ENCODE results near the gene ANKS1B. TPM values are rescaled to one million over a fixed set of nuclear protein-coding genes. Genes with fewer than 3 reads are reported as not detected.

The ANKS1B gene
- total RNA-seq, 4 donors from 2014 or later: 16.6 to 62.6 (median 40.2) TPM

- H3K9me3 ChIP-seq: no peaks in the 10 kb centered on the region
- DNase-seq: no peak
- H3K27me3 ChIP-seq: no peaks in the 10 kb centered on the region
- H3K4me1 ChIP-seq: no peaks in the 10 kb centered on the region
- no peaks in the 10 kb centered on the region for H3K36me3 ChIP-seq
- H3K4me3 ChIP-seq: no peak overlapping the region
- TF ChIP-seq CTCF (IDR thresholded peaks at IDR 0.05): no peak
- no peak for TF ChIP-seq POLR2A (IDR thresholded peaks at IDR 0.05)
- intact Hi-C loops (cut with DNase I; ENCODE audit: low total_unique reads): no loop called here
- no peak overlapping the region for H3K27ac ChIP-seq
These were observed 1188.0 kb downstream of the ANKS1B start for GRCh38 chr12:98796745-98797144.

- no peak overlapping the region for H3K27ac ChIP-seq
These were observed 1191.6 kb downstream of the ANKS1B start for GRCh38 chr12:98793121-98793520.

GRCh38 chr12:98791406-98791805 lies 1193.3 kb downstream of the ANKS1B start:
- H3K27me3 ChIP-seq: no peaks in the 10 kb centered on the region
- no peak overlapping the region for H3K27ac ChIP-seq
- TF ChIP-seq CTCF (IDR thresholded peaks at IDR 0.05) (no peak), POLR2A (IDR thresholded peaks at IDR 0.05) (no peak)
- DNase-seq: no peak
- H3K4me3 ChIP-seq: no peak overlapping the region
- intact Hi-C loops (cut with DNase I; ENCODE audit: low total_unique reads): no loop called here
- no peaks in the 10 kb centered on the region for H3K9me3 ChIP-seq
- H3K36me3 ChIP-seq: no peaks in the 10 kb centered on the region
- no peaks in the 10 kb centered on the region for H3K4me1 ChIP-seq

More at GRCh38 chr12:98793121-98793520, 1191.6 kb downstream of the ANKS1B start:
- intact Hi-C loops (cut with DNase I; ENCODE audit: low total_unique reads): no loop called here
- DNase-seq: no peak
- TF ChIP-seq CTCF (IDR thresholded peaks at IDR 0.05) (no peak), POLR2A (IDR thresholded peaks at IDR 0.05) (no peak)
- Histone ChIP-seq H3K27me3 (no peaks in the 10 kb centered on the region), H3K36me3 (no peaks in the 10 kb centered on the region), H3K4me1 (no peaks in the 10 kb centered on the region), H3K4me3 (no peak overlapping the region), H3K9me3 (no peaks in the 10 kb centered on the region)

GRCh38 chr12:98788396-98788795 lies 1196.3 kb downstream of the ANKS1B start:
- H3K9me3 ChIP-seq: no peaks in the 10 kb centered on the region
- no peak overlapping the region for H3K27ac ChIP-seq
- no peak for DNase-seq
- H3K36me3 ChIP-seq: no peaks in the 10 kb centered on the region
- intact Hi-C loops (cut with DNase I; ENCODE audit: low total_unique reads): no loop called here
- H3K4me3 ChIP-seq: no peak overlapping the region
- H3K27me3 ChIP-seq: no peaks in the 10 kb centered on the region
- no peaks in the 10 kb centered on the region for H3K4me1 ChIP-seq
- no peak for TF ChIP-seq CTCF (IDR thresholded peaks at IDR 0.05)

GRCh38 chr12:98786653-98787052 lies 1198.1 kb downstream of the ANKS1B start:
- Histone ChIP-seq H3K9me3 (no peaks in the 10 kb centered on the region), H3K4me1 (no peaks in the 10 kb centered on the region), H3K4me3 (no peak overlapping the region), H3K27me3 (no peaks in the 10 kb centered on the region), H3K36me3 (no peaks in the 10 kb centered on the region), H3K27ac (no peak overlapping the region)
- intact Hi-C loops (cut with DNase I; ENCODE audit: low total_unique reads): no loop called here
- TF ChIP-seq CTCF (IDR thresholded peaks at IDR 0.05): no peak
- TF ChIP-seq POLR2A (IDR thresholded peaks at IDR 0.05): no peak
- DNase-seq: no peak
